HG03060 (cell line): ENCODE data around the gene VPS45.

Experiments
- ATAC-seq: cut with Tn5 transposase; IDR thresholded peaks from one replicate; pipeline ENCODE4 v1.9.1; 2021; ENCODE audit warnings: low read depth, moderate number of reproducible peaks; ENCODE audit not compliant: unreplicated experiment

Gene VPS45

DNA sequence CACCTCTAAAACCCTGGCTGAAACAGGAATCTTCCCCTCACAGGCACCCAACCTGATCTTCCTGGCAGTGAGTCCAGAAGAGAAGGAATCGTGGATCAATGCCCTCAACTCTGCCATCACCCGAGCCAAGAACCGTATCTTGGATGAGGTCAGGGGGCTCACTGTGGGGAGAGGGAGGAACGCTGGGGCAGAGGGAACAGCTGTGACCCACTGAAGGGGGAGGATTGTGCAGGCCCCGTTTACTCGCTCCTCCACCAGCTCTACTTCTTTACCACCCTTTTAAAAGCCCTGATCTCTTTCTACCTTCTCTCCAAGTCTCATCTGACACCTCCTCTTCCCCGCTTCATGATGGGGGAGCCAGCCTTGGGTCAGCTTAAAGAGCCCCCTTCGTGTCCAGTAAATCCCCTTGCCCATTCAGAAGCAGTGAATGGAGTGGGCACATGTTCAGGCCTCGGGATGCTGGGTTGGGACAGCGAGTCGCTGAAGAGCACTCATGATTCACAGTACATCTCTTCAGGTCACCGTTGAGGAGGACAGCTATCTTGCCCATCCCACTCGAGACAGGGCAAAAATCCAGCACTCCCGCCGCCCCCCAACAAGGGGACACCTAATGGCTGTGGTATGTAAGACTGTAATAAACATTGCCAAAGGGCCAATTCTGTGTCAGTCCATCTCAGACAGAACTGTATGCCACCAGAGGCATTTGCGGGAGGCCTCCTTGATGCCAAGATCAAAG, 89.5 kb downstream of the VPS45 start:
- ATAC-seq = no peak

DNA sequence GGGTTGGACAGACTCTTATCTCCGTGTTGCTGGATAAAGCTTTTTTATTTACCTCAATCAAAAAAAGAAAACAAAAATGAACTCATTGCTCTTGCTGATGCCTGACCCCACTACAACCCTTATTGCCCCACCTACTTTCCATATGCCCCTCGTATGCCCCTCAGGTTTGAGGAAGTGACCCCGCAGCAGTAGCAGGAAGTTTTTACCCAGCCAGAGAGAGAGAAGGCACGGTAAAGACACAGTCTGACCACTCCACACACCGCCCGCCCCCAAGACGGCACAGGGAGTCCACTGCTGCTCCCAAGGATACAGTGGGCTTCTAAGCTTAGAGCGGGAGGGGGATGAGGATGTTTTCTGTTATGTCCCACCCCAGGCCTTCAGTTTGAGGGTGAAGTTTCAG, 92.0 kb downstream of the VPS45 start:
- no peak for ATAC-seq

DNA sequence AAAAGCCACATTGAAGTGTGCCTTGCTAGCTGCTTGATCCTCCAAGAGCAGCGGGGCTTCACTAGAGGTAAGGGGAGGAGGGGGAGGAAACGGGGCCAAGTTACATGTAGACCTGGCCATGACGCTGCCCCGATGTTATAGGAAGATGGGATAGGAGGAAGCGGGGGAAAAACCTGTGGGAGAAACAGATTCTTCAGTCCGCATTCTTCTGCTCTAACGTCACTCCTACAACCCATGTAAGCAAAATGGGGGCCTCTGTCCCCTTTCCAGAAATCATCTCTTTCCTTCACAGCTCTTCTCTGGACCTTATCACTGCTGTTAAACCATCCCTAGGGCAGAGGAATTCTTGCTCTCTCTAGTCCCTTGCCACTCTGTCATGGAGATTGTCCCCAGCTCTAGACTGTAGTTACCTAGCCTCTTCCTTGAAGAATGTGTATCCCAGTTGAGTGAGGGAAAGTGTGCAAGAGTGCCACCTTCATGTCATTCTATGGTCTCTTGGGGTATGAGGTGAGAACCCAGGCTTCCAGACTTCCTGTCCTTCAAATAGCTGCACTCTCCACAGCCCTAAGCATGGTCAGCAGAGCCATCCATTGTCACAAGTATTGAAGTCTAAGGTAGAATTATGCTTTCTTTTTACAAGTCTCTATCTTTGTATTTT, 93.5 kb downstream of the VPS45 start:
- ATAC-seq = no peak

DNA sequence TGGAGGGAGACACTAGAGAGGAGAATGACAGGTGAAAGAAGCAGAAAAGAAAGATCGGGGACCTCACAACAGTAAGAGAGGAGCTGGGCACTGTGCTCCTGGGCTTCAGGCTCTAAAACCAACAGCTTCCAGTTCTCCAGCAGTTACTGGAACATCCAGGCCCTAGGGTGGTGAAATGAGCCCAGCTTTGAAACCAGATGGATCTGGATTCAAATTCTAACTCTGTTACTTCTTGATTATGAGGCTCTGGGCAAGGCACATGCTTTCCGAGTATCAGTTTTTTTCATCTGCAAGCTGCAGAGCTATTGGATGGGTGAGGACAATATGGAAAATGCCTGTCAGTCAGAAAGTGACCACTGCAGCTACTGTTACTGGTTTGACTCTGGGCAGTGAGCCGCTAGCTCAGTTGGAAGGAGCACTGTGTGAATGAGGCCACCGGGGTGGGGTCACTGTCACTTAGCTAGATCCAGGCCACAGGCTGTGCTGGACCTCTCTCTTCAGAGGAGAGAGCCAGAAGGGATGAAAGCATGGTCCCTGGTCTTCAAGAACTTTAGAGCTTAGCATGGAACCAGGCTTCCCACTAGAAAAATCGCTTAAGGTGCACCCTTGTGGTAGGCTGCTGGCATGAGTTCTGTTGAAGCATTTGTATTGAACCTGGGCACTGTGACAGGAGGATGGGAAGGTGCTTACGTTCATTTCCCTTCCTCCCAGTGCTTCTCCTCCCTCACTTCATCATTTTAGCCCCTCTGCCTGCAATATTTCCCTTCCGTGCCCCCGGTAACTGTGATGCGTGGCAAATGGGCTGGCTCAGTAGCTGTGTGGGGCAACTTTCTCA, 94.4 kb downstream of the VPS45 start:
- no peak for ATAC-seq

DNA sequence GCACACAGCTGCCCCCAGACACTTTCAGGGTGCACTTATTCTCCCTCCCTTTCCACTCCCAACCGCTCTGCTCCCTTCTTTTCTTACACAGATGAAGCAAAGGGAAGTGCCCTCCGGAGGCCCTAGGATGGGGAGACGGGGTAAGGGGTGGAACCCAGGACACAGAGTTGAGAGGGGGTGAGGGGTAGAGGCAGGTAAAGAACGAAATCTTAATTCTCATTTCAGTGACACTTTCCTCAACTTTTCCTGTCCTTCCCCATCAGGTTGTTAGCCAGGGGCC, 94.9 kb downstream of the VPS45 start:
- no peak for ATAC-seq

DNA sequence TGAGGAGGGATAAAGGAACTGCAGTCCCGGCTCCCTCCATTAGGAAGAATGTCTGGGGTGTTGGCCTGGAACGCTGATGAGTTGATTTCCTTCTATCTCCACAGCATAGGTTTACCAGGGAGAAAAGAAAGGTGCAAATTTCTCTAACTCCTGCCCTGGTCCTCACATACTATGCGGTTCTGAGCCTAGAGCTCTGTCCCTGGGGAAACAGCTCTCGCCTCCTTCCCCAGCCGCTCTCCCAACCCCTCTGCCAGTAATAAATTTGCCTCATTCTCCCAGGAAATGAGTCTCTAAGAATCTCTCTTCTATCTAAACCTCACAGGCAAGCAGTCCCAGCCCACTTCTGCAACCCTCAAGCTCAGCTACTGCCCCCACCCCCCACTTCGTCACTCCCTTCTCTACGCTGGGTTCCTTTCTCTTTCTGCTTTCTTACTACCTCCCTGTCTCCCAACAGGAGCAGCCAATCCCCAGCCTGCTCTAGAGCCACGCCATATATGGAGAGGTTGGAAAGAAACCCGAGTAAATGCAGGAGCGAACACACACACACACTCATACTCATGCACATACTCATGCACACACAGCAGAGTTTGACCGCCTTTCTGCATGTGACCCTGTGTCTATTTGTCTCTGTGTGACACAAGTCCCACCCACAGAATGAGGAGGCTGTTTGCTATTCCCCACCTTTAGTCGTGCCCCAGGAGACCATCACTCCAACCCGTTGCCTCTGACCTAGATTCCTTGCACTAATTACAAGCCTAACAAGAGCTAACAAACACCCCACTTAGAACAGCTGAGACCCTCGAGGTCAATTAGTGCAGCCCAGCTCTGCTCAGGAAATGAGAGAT, 95.5 kb downstream of the VPS45 start:
- ATAC-seq = no peak

DNA sequence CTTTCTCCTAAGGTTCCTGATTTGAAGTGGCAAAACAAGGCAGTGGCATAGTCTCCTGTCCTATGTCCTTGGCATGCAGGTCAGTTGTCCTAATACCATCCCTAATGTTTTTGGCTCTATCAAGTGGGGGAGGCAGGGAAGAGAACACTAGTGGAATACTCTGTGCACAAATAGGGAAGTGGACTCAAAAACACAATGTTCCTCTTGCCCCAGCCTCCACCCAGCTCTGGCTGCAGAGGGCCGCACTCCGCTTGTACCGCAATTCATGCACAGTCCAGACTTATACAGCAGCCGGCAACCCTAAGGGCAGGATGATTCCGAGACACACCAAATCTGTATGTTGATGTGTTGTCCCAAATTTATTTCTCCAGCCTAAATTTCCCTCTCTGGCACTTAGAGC, 96.6 kb downstream of the VPS45 start:
- ATAC-seq = no peak

DNA sequence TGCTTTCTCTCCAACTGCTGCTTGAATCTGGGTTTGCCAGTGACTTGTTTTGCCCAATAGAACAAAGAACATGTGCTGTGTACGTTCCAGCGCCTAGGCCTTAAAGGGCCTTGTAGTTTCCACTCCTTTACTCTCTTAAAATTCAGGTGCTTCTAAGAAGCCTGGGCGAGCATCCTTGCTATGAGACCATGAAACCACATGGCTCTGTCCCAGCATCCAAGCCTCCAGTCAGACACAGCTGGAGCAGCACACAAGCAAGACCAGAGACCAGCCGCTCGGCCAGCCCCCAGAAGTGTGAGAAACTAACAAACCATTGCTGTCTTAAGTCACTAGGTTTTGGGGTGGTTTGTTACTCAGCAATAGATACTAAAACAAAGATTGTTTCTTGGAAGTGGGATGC, 97.2 kb downstream of the VPS45 start:
- no peak for ATAC-seq

DNA sequence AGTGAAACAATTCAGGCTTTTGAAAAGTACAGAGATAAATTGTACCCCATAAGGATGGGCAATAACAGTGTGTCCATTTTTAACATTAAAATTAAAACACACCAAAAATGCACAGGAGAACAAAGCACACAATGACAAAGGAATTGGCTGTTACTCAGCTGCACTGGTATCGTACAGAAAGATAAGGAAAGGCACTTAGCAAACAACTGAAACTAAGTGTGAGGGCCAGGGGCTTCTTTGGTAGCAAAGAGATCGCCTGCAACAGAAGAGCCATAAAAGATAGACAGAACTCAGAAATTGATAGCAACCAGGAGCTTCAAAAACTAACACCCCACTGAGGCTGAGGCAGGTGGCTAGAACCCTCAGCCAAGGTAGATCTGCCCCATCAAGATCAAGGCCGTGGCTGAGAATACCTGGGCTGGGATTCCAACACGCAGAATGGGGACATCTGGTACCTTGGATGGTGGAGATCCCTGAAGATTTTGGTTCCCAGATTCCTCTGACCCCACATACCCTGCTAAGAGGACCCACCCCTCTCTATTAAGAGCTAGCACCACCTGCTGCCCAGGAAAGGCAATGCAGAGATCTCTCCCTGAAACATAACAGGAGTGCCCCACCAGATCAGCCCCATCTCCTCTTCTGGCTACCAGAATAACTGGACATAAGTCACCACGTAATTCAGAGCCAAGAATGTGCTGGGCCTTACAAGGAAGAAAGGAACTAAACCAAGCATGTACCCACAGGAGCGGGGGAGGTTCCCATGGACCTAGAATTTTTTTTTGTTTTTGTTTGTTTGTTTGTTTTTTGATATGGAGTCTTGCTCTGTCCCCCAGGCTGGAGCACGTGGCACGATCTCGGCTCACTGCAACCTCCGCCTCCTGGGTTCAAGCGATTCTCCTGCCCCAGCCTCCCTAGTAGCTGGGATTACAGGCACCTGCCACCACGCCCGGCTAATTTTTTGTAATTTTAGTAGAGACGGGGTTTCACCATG, 98.3 kb downstream of the VPS45 start:
- ATAC-seq = no peak

DNA sequence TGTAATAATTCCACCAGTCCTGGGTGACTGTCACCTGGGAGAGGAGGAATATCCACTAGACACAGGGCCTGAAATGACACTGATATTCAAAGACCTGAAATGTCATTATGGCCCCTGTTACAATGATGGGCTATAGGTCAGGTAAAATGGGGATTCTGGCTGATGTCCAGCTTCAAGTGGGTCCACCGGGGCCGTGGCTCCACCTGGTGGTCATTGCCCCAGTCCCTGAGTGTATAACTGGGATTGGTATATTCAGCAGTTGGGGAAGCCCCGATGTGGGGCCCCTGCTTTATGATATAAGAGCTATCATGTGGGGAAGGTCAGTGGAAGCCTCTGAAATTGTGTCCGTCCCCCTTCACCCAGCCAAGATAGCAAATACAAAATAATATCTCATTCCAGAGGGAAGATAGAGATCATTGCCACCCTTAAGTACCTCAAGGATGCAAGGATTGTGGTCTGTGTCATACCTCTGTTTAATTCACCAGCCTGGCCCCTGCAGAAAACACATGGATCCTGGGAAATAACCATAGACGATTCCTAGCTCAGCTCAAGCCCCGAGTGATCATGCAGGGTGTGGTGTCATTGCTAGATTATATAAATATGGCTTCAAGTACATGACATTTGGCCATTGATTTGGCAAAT, 101.5 kb downstream of the VPS45 start:
- no peak for ATAC-seq

DNA sequence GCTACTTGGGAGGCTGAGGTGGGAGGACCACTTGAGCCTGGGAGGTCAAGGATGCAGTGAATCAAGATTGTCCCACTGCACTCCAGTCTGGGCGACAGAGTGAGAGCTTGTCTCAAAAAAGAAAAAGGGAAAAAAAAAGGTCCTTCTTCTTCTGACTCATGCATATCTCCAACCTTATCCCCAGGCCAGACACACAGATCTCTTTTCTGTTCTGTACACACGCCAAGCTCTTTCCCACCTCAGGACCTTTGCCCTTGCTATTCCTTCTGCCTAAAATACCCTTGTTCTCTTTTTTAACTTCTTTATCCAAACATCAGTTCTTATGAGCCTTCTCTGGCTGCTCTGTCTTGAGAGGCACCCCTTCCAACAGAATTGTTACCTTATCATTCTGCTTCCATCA, 104.2 kb downstream of the VPS45 start:
- no peak for ATAC-seq

DNA sequence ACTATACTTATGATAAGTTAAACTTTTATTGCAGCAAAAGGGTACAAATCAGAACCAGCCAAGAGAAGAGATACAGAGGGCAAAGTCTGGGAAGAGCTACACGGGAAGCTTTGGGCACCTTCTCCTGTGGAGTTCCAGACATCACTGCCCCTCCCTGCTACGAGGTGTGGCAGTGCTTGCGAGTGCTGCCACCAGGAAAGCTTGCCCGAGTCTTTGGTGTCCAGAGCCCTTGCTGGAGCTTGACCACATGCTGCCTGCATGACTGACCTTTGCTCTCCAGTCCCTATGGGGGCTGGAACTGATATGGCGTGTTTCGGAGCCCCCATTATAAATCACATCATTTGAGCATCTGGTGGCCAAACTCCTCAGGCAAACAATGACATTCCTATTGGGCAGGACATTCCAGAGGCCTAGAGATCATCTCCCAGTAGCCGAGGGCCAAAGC, 105.6 kb downstream of the VPS45 start:
- no peak for ATAC-seq

DNA sequence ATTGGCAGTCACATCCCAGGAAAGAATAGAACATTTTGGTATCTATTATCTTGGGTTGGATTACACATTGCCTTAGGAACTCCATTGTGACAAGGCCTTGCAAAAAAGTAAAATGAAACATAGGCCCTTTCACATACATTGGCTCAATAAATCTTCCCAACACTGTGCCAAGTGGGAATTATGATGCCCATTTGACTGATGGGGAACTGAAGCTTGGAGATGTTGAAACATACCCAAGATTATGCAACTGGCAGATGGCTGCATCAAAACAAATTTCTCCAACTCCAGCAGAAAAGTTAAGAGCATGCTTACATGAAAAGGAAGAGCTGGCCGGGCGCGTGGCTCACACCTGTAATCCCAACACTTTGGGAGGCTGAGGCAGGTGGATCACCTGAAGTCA, 109.0 kb downstream of the VPS45 start:
- no peak for ATAC-seq

DNA sequence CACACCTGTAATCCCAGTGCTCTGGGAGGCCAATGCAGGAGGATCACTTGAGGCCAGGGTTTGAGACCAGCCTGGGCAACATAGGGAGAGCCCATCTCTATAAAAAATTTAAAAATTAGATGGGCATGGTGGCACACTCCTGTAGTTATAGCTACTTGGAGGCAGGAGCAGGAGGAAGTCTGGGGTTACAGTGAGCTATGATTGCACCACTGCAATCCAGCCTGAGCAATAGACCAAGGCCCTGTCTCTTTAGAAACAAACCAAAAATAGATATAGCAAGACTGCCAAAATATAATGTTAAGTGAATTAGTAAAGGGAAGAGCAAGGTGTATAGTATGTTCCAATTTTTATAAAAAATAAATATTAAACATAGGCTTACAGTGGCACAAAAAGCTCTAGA, 111.0 kb downstream of the VPS45 start:
- ATAC-seq = no peak

DNA sequence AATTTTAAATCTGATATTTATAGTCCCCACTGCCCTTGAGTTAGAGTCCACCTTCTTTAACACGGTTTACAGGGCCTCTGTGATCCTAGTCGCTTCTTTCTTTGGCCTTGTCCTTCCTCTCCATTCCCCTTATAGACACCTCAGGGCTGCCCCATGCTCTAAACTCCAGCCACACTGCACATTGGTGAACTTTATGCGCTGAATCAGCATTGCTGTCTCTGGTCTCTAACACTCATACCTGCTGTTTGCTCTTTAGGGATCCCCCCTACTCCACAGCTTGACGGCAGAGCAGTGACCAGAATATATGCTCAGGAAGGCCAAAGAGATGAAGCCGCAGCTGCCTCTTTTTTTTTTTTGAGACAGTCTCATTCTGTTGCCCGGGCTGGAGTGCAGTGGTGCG, 112.3 kb downstream of the VPS45 start:
- no peak for ATAC-seq

DNA sequence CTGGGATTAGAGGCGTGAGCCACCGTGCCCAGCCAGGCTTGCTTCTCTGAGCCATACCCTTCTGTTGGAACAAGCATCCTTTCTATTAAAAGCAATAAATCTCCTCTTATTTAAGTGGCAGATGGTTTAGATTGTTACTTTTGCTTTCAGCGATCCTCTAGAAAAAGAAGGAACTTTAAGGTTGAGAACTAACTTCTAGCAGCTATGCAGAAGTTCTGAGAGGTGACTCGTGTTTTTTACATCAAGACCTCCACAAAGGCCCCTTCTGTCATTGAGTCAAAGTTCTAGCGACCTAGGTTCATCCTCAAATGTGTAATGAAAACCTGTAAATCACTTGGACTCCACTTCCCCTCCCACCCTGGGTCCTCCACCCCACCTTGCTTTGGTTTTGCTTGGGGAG, 112.9 kb downstream of the VPS45 start:
- ATAC-seq = no peak

DNA sequence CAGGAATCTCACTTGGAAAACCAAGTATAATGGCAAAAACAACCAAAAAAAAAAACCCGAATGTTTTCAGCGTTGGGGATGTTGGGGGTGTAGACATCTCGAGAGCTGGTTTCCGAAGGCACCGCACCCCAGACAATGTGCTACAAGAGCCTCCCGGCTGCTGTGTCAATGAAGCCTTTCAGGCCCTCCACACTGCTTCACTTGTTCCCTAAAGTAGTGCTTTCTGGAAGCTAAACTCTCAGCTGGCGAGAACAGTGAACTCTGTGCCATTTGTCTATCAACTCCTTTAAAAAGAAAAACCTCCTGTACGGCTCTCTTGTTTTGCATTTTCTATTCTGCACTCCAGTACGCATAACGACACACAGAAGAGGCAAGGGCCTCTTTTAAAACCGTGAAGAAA, 114.7 kb downstream of the VPS45 start:
- no peak for ATAC-seq

DNA sequence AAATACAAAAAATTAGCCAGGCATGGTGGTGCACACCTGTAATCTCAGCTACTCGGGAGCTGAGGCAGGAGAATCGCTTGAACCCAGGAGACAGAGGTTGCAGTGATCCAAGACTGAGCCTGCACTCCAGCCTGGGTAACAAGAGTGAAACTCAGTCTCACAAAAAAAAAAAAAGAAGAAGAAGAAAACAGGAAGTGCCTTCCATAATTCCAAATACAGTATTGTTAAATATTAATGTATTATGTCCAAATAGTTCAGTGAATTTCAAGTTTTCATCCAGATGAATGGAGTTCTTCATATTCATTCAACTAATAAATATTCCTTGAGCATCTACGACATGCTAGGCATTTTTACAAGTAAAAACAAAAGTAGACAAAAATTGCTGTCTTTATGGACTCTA, 115.5 kb downstream of the VPS45 start:
- ATAC-seq = no peak

DNA sequence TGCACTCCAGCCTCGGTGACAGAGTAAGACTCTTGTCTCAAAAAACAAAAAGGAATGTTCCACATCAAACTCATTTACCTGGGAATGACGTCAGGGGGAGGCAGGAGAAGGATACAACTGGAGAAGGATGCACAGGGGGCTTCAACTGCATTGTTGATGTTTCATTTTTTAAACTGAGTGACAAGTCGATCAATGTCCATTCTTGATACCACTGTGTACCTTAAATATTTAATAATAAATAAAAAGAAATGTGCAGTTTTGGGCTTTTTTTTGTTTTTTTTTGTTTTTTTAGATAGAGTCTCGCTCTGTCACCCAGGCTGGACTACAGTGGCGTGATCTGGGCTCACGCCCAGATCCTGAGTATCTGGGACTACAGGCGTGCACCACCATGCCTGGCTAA, 117.9 kb downstream of the VPS45 start:
- ATAC-seq = no peak
